Panc1 (cell line): ENCODE measurements around the gene TAF9B. TPM values are rescaled to one million over a fixed set of nuclear protein-coding genes. Genes with fewer than 3 reads are reported as not detected.

Experiments used
- ATAC-seq: fragments of 200-7000 bp; cut with Tn5 transposase; 2 replicates; pipeline ENCODE4 v1.9.1; 2020; ENCODE audit warnings: mild to moderate bottlenecking, moderate library complexity
- BruUV-seq: library from RNA; stranded (reverse); fragments of 400-500 nt; replicated peaks from 2 replicates; lab custom pipeline; 2021; lab: Mats Ljungman, UMichigan
- CTCF ChIA-PET: fragments of 300-600 bp; sonication (Branson Sonifier 250); formaldehyde crosslinking; loops from one replicate; lab custom pipeline; 2022; ENCODE audit warnings: antibody characterized with exemption; lab: Charles Lee
- POLR2A ChIA-PET: fragments of 300-600 bp; sonication (Branson Sonifier 250); formaldehyde crosslinking; loops from one replicate; lab custom pipeline; 2022; ENCODE audit warnings: antibody characterized with exemption; lab: Charles Lee
- DNase-seq: peaks from one replicate; pipeline ENCODE4 v3.0.0-alpha.2; 2010; ENCODE audit warnings: low read depth, low spot score
- H3K27ac ChIP-seq: 2 replicates; pipeline ENCODE4 v1.5.1; 2011; ENCODE audit warnings: mild to moderate bottlenecking, low read length, inconsistent platforms
- H3K27me3 ChIP-seq: fragments of 200-500 bp; sonication (Bioruptor generic); 2 replicates; pipeline ENCODE4 v1.6.0; 2014; ENCODE audit warnings: low read length, inconsistent platforms; ENCODE audit not compliant: control insufficient read depth, insufficient read depth
- H3K36me3 ChIP-seq: fragments of 200-500 bp; sonication (Bioruptor generic); 2 replicates; pipeline ENCODE4 v1.5.1; 2014; ENCODE audit warnings: inconsistent platforms, mild to moderate bottlenecking, low read length, moderate library complexity; ENCODE audit not compliant: control insufficient read depth, insufficient read depth
- H3K4me1 ChIP-seq: 2 replicates; pipeline ENCODE4 v1.5.1; 2011; ENCODE audit warnings: inconsistent platforms, mild to moderate bottlenecking, low read length, moderate library complexity; ENCODE audit not compliant: control insufficient read depth, insufficient read depth
- H3K4me3 ChIP-seq, 2 experiments: 2 replicates each; pipeline ENCODE4 v1.5.1; 2011 to 2012; ENCODE audit warnings: low read depth in 2 of 2, low read length in 2 of 2, mild to moderate bottlenecking in 2 of 2, inconsistent platforms in 1 of 2, moderate library complexity in 1 of 2
- H3K9me3 ChIP-seq: fragments of 200-500 bp; sonication (Bioruptor generic); 2 replicates; pipeline ENCODE4 v1.5.1; 2014; ENCODE audit warnings: low read depth, mild to moderate bottlenecking, inconsistent platforms, low read length, moderate library complexity; ENCODE audit not compliant: control insufficient read depth, insufficient read depth
- POLR2AphosphoS5 ChIP-seq: IDR thresholded peaks from 2 replicates; pipeline ENCODE4 v1.6.1; 2012; ENCODE audit warnings: mild to moderate bottlenecking, low read depth, low read length, moderate library complexity
- SIN3A ChIP-seq: IDR thresholded peaks from 2 replicates; pipeline ENCODE4 v1.6.1; 2012; ENCODE audit warnings: low read depth, mild to moderate bottlenecking, low read length, moderate library complexity, borderline replicate concordance; ENCODE audit not compliant: insufficient read depth
- TCF7L2 ChIP-seq: IDR thresholded peaks from 2 replicates; pipeline ENCODE4 v1.6.1; 2011; ENCODE audit warnings: mild to moderate bottlenecking, low read depth, low read length, inconsistent platforms
- in situ Hi-C: cut with HindIII; loops from 2 replicates; pipeline ENCODE4 v1.10.0; 2016; ENCODE audit warnings: low sequenced_read_pairs, low pct_unique_long_range_greater_than_20kb
- intact Hi-C: fragments of 100-400 bp; cut with micrococcal nuclease; formaldehyde crosslinking; loops from one replicate; pipeline ENCODE4 v1.10.0; 2022; ENCODE audit not compliant: unreplicated experiment
- total RNA-seq: library from RNA; stranded (reverse); gene quantifications from one replicate; pipeline ENCODE4 v1.2.1, GENCODE V29; 2021; ENCODE audit not compliant: unreplicated experiment
- TF ChIP-seq, protein P1 (sequence below), 2 experiments: IDR thresholded peaks; 2 replicates each; pipeline ENCODE4 v1.6.1; 2011 to 2012; ENCODE audit warnings: low read depth in 2 of 2, control low read depth in 1 of 2, low read length in 1 of 2, mild to moderate bottlenecking in 1 of 2, moderate library complexity in 1 of 2; ENCODE audit not compliant: insufficient read depth in 1 of 2
- TF ChIP-seq, protein P2 (sequence below): fragments of 450-650 bp; IDR thresholded peaks from 2 replicates; pipeline ENCODE4 v1.5.1; 2017; ENCODE audit warnings: mild to moderate bottlenecking

Gene TAF9B
- total RNA-seq, 1 experiment from 2014 or later: 33.6 TPM

DNA sequence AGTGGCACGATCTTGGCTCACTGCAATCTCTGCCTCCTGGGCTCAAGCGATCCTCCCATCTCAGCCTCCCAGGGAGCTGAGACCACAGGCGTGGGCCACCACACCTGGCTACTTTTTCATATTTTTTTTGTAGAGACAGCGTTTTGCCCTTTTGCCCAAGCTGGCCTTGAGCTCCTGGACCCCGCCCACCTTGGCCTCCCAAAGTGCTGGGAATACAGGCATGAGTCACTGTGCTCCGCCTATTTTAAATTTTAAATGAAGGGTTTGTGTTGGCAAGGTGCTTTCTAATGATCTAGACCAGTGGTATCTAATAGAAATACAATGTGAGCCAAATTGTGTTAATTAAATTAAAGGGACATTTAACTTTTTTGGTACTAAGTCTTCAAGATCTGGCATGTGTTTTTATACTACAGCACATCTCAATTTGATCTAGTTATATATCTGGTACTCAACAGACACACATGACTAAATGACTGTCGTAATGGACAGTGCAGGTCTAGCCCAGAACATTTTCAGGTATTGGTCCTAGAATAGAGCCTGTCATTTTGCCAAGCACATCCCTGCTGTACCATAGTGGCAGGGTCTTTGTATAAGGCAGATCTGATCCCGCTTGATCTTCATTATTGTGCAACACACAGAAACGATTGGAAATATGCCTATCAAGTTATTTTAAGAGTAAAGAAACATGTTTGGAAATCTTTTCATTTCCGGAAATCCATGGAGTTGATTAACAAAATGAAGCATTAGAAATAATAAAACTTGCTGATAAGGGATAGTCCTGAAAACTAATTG, 28.1 kb downstream of the TAF9B start:
- H3K4me3 ChIP-seq: no peak overlapping the region
- TF ChIP-seq, protein P1, sequence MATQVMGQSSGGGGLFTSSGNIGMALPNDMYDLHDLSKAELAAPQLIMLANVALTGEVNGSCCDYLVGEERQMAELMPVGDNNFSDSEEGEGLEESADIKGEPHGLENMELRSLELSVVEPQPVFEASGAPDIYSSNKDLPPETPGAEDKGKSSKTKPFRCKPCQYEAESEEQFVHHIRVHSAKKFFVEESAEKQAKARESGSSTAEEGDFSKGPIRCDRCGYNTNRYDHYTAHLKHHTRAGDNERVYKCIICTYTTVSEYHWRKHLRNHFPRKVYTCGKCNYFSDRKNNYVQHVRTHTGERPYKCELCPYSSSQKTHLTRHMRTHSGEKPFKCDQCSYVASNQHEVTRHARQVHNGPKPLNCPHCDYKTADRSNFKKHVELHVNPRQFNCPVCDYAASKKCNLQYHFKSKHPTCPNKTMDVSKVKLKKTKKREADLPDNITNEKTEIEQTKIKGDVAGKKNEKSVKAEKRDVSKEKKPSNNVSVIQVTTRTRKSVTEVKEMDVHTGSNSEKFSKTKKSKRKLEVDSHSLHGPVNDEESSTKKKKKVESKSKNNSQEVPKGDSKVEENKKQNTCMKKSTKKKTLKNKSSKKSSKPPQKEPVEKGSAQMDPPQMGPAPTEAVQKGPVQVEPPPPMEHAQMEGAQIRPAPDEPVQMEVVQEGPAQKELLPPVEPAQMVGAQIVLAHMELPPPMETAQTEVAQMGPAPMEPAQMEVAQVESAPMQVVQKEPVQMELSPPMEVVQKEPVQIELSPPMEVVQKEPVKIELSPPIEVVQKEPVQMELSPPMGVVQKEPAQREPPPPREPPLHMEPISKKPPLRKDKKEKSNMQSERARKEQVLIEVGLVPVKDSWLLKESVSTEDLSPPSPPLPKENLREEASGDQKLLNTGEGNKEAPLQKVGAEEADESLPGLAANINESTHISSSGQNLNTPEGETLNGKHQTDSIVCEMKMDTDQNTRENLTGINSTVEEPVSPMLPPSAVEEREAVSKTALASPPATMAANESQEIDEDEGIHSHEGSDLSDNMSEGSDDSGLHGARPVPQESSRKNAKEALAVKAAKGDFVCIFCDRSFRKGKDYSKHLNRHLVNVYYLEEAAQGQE (IDR thresholded peaks at IDR 0.05; ENCODE audit: insufficient read depth in 1 of 2, low read depth in 2 of 2, low read length in 1 of 2): no peak
- no peak for TF ChIP-seq TCF7L2
- no peak for TF ChIP-seq SIN3A
- TF ChIP-seq, protein P2, sequence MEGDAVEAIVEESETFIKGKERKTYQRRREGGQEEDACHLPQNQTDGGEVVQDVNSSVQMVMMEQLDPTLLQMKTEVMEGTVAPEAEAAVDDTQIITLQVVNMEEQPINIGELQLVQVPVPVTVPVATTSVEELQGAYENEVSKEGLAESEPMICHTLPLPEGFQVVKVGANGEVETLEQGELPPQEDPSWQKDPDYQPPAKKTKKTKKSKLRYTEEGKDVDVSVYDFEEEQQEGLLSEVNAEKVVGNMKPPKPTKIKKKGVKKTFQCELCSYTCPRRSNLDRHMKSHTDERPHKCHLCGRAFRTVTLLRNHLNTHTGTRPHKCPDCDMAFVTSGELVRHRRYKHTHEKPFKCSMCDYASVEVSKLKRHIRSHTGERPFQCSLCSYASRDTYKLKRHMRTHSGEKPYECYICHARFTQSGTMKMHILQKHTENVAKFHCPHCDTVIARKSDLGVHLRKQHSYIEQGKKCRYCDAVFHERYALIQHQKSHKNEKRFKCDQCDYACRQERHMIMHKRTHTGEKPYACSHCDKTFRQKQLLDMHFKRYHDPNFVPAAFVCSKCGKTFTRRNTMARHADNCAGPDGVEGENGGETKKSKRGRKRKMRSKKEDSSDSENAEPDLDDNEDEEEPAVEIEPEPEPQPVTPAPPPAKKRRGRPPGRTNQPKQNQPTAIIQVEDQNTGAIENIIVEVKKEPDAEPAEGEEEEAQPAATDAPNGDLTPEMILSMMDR: no peak
- no peak for TF ChIP-seq POLR2AphosphoS5
- intact Hi-C loops (no loop called here), in situ Hi-C loops (no loop called here)
- CTCF ChIA-PET: no interaction called here
- ATAC-seq (no peak), DNase-seq (no peak)
- no peaks in the 10 kb centered on the region for H3K27me3 ChIP-seq
- H3K9me3 ChIP-seq: no peaks in the 10 kb centered on the region
- BruUV-seq: no TSS peak
- POLR2A ChIA-PET: no interaction called here
- no peak overlapping the region for H3K27ac ChIP-seq
- peaks cover 33% of the 10 kb centered on the region for H3K36me3 ChIP-seq
- peaks cover 25% of the 10 kb centered on the region for H3K4me1 ChIP-seq

DNA sequence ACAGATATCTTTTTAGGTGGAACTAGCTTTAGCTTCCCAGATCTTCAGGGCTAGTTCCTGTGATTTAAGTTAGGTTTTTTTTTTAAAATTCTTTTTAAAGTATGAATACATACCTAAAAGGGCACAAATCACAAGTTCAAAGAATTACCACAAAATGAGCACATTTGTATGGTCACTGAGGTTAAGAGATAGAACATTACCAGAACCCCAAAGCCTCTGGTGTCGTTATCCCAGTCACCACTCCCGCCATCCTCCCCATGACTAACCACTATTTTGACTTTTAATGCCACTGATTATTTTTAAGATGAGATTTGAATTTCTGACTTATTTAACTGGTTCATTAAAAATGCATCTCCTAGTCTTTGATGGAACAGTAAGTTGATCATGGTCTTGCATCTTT, 30.0 kb downstream of the TAF9B start:
- peaks cover 34% of the 10 kb centered on the region for H3K36me3 ChIP-seq
- ATAC-seq (no peak), DNase-seq (no peak)
- BruUV-seq: no TSS peak
- CTCF ChIA-PET: no interaction called here
- no peak overlapping the region for H3K27ac ChIP-seq
- H3K9me3 ChIP-seq: no peaks in the 10 kb centered on the region
- no peak overlapping the region; a peak in 1 of 4 replicates for H3K4me3 ChIP-seq
- intact Hi-C loops: no loop called here
- H3K4me1 ChIP-seq: peaks cover 31% of the 10 kb centered on the region
- in situ Hi-C loops: no loop called here
- TF ChIP-seq, protein P2: no peak
- TF ChIP-seq SIN3A (no peak), TCF7L2 (no peak), POLR2AphosphoS5 (no peak)
- TF ChIP-seq, protein P1 (IDR thresholded peaks at IDR 0.05; ENCODE audit: insufficient read depth in 1 of 2, low read depth in 2 of 2, low read length in 1 of 2): no peak
- POLR2A ChIA-PET: no interaction called here
- no peaks in the 10 kb centered on the region for H3K27me3 ChIP-seq
